H1 (cell line): ENCODE results near the gene FGGY. TPM values are rescaled to one million over a fixed set of nuclear protein-coding genes. Genes with fewer than 3 reads are reported as not detected.

Source experiments
- CTCF ChIA-PET: fragments of 300-600 bp; sonication (Branson Sonifier 250); formaldehyde crosslinking; loops from one replicate; lab custom pipeline; 2021; ENCODE audit not compliant: partially characterized antibody; lab: Charles Lee
- POLR2A ChIA-PET: fragments of 300-600 bp; sonication (Branson Sonifier 250); formaldehyde crosslinking; loops from one replicate; lab custom pipeline; 2021; ENCODE audit warnings: inconsistent platforms; ENCODE audit not compliant: partially characterized antibody; lab: Charles Lee
- DNase-seq, 2 experiments: peaks; one replicate each; pipeline versions ENCODE4 v3.0.0 to v3.0.0-alpha.2; 2010 to 2022; ENCODE audit warnings: low spot score in 2 of 2, low read depth in 1 of 2, mixed read lengths in 1 of 2
- FAIRE-seq: peaks from 2 replicates; lab custom pipeline; 2011; peaks lifted over from hg19 to GRCh38; lab: Jason Lieb, UNC
- H2AFZ ChIP-seq: 2 replicates; pipeline ENCODE4 v1.8.1; 2012; ENCODE audit warnings: low read length, inconsistent platforms
- H2AK5ac ChIP-seq: 2 replicates; pipeline ENCODE4 v1.6.1; 2013; ENCODE audit warnings: low read depth, low read length
- H2BK120ac ChIP-seq: replicated peaks from 2 replicates; pipeline ENCODE3; 2013; ENCODE audit warnings: low read depth, low read length, inconsistent platforms
- H2BK12ac ChIP-seq: 2 replicates; pipeline ENCODE4 v1.6.1; 2013; ENCODE audit warnings: low read depth, low read length
- H2BK15ac ChIP-seq: 2 replicates; pipeline ENCODE4 v1.6.1; 2013; ENCODE audit warnings: low read length
- H2BK20ac ChIP-seq: 2 replicates; pipeline ENCODE4 v1.6.1; 2013; ENCODE audit warnings: low read length
- H2BK5ac ChIP-seq: 2 replicates; pipeline ENCODE4 v1.6.1; 2013; ENCODE audit warnings: low read depth, low read length
- H3K14ac ChIP-seq: 2 replicates; pipeline ENCODE4 v1.6.1; 2013; ENCODE audit warnings: inconsistent platforms; ENCODE audit not compliant: insufficient read length
- H3K18ac ChIP-seq: 2 replicates; pipeline ENCODE4 v1.6.1; 2013; ENCODE audit warnings: low read length; ENCODE audit errors: extremely low read depth
- H3K23ac ChIP-seq: 2 replicates; pipeline ENCODE4 v1.6.1; 2013; ENCODE audit warnings: inconsistent platforms; ENCODE audit not compliant: insufficient read length
- H3K23me2 ChIP-seq: 2 replicates; pipeline ENCODE4 v1.6.1; 2013; ENCODE audit warnings: low read depth, low read length
- H3K27ac ChIP-seq: 2 replicates; pipeline ENCODE4 v1.6.1; 2011; ENCODE audit warnings: low read depth, low read length, inconsistent platforms
- H3K27me3 ChIP-seq, 4 experiments: replicated peaks in 1 of 4; 1 replicate in 1 of 4; 2 replicates in 3 of 4; pipeline versions ENCODE4 v1.6.1 to v1.8.1; 2011 to 2013; ENCODE audit warnings: low read length in 3 of 4, mild to moderate bottlenecking in 3 of 4, inconsistent platforms in 2 of 4, mixed read lengths in 2 of 4, moderate library complexity in 1 of 4; ENCODE audit not compliant: control insufficient read depth in 3 of 4, insufficient read depth in 3 of 4; ENCODE audit errors: extremely low read depth in 1 of 4
- H3K36me3 ChIP-seq, 4 experiments: 2 replicates each; pipeline versions ENCODE4 v1.6.1 to v1.8.1; 2011 to 2013; ENCODE audit warnings: mild to moderate bottlenecking in 4 of 4, low read length in 3 of 4, moderate library complexity in 2 of 4, control low read depth in 1 of 4, inconsistent platforms in 1 of 4; ENCODE audit not compliant: insufficient read depth in 4 of 4, control insufficient read depth in 2 of 4
- H3K4ac ChIP-seq: replicated peaks from 2 replicates; pipeline ENCODE3; 2013; ENCODE audit warnings: low read length, low read depth, mixed read lengths, inconsistent platforms; ENCODE audit not compliant: insufficient read length
- H3K4me1 ChIP-seq, 4 experiments: replicated peaks in 1 of 4; 1 replicate in 1 of 4; 2 replicates in 3 of 4; pipeline versions ENCODE4 v1.6.1 to v1.8.1; 2011 to 2013; ENCODE audit warnings: low read length in 3 of 4, inconsistent platforms in 2 of 4, mixed read lengths in 1 of 4; ENCODE audit not compliant: insufficient read depth in 4 of 4, control insufficient read depth in 3 of 4
- H3K4me2 ChIP-seq, 2 experiments: 2 replicates each; pipeline versions ENCODE4 v1.6.1 to v1.8.1; 2011 to 2013; ENCODE audit warnings: low read depth in 2 of 2, low read length in 2 of 2, control low read depth in 1 of 2, inconsistent platforms in 1 of 2, mild to moderate bottlenecking in 1 of 2; ENCODE audit not compliant: insufficient read depth in 1 of 2
- H3K4me3 ChIP-seq, 4 experiments: fragments of 200-600, 300-600 bp in 1 of 4; sonication (generic), shearing (Covaris generic), sonication (Bioruptor Twin) in 1 of 4; 2 replicates each; pipeline versions ENCODE4 v1.5.1 to v1.8.1; 2011 to 2016; ENCODE audit warnings: low read length in 4 of 4, low read depth in 3 of 4, control low read depth in 2 of 4, inconsistent platforms in 2 of 4, mild to moderate bottlenecking in 2 of 4, mixed read lengths in 1 of 4, moderate library complexity in 1 of 4; ENCODE audit not compliant: insufficient read depth in 2 of 4; ENCODE audit errors: extremely low read depth in 1 of 4
- H3K56ac ChIP-seq: replicated peaks from 2 replicates; pipeline ENCODE3; 2013; ENCODE audit warnings: low read depth, mild to moderate bottlenecking, mixed read lengths, low read length, inconsistent platforms; ENCODE audit not compliant: insufficient read length
- H3K79me1 ChIP-seq: 2 replicates; pipeline ENCODE4 v1.6.1; 2013; ENCODE audit warnings: low read depth, low read length, control low read depth
- H3K79me2 ChIP-seq, 2 experiments: 2 replicates each; pipeline versions ENCODE4 v1.6.1 to v1.8.1; 2012 to 2013; ENCODE audit warnings: low read length in 2 of 2, mild to moderate bottlenecking in 2 of 2, inconsistent platforms in 1 of 2; ENCODE audit not compliant: insufficient read depth in 2 of 2, control insufficient read depth in 1 of 2
- H3K9ac ChIP-seq, 4 experiments: replicated peaks in 1 of 4; 1 replicate in 1 of 4; 2 replicates in 3 of 4; pipeline versions ENCODE4 v1.6.1 to v1.8.1; 2011 to 2013; ENCODE audit warnings: low read depth in 3 of 4, low read length in 3 of 4, control low read depth in 2 of 4, mild to moderate bottlenecking in 2 of 4, moderate library complexity in 2 of 4, inconsistent platforms in 1 of 4; ENCODE audit errors: extremely low read depth in 1 of 4
- H3K9me3 ChIP-seq, 2 experiments: 2 replicates each; pipeline versions ENCODE4 v1.6.1 to v1.8.1; 2012 to 2013; ENCODE audit warnings: mild to moderate bottlenecking in 2 of 2, moderate library complexity in 2 of 2, control low read depth in 1 of 2, inconsistent platforms in 1 of 2, low read depth in 1 of 2, low read length in 1 of 2, mixed read lengths in 1 of 2; ENCODE audit not compliant: insufficient read depth in 2 of 2
- H4K20me1 ChIP-seq, 2 experiments: replicated peaks in 1 of 2; 2 replicates each; pipeline versions ENCODE3 to v1.8.1; 2011 to 2013; ENCODE audit warnings: inconsistent platforms in 2 of 2, low read length in 2 of 2, mild to moderate bottlenecking in 1 of 2; ENCODE audit not compliant: insufficient read depth in 2 of 2, control insufficient read depth in 1 of 2
- H4K5ac ChIP-seq: 2 replicates; pipeline ENCODE4 v1.6.1; 2013; ENCODE audit warnings: low read length, low read depth, mixed read lengths, inconsistent platforms; ENCODE audit not compliant: insufficient read length
- H4K8ac ChIP-seq: 2 replicates; pipeline ENCODE4 v1.8.0; 2013; ENCODE audit warnings: mild to moderate bottlenecking, moderate library complexity, low read length, inconsistent platforms; ENCODE audit not compliant: insufficient read depth; ENCODE audit errors: extremely low read depth
- H4K91ac ChIP-seq: replicated peaks from 2 replicates; pipeline ENCODE3; 2013; ENCODE audit warnings: low read length, mixed read lengths, inconsistent platforms; ENCODE audit not compliant: insufficient read length
- EZH2 ChIP-seq: fragments of 200-600 bp; sonication (generic); IDR thresholded peaks from 2 replicates; pipeline ENCODE4 v1.7.1; 2012; ENCODE audit warnings: low read depth, mild to moderate bottlenecking, moderate library complexity, low read length, inconsistent platforms; ENCODE audit not compliant: severe bottlenecking
- MAFK ChIP-seq: IDR thresholded peaks from 2 replicates; pipeline ENCODE4 v1.6.1; 2012; ENCODE audit warnings: low read depth, mild to moderate bottlenecking, improper control_type of control experiment, low read length
- POLR2A ChIP-seq, 2 experiments: IDR thresholded peaks; 1 replicate in 1 of 2; 2 replicates in 1 of 2; pipeline ENCODE4 v1.6.1; 2011; ENCODE audit warnings: low read depth in 2 of 2, low read length in 2 of 2, mild to moderate bottlenecking in 2 of 2; ENCODE audit errors: control extremely low read depth in 1 of 2
- POLR2AphosphoS5 ChIP-seq: IDR thresholded peaks from 2 replicates; pipeline ENCODE4 v1.6.1; 2011; ENCODE audit warnings: low read depth, low read length
- POU5F1 ChIP-seq: IDR thresholded peaks from 2 replicates; pipeline ENCODE4 v1.6.1; 2011; ENCODE audit warnings: low read depth, mild to moderate bottlenecking, low read length, moderate library complexity
- RBBP5 ChIP-seq: IDR thresholded peaks from 2 replicates; pipeline ENCODE4 v1.7.1; 2012; ENCODE audit warnings: low read depth, mild to moderate bottlenecking, inconsistent platforms, low read length, moderate library complexity, borderline replicate concordance
- SIRT6 ChIP-seq: IDR thresholded peaks from one replicate; pipeline ENCODE4 v1.7.1; 2012; ENCODE audit warnings: low read length, inconsistent platforms
- WGBS, 2 experiments: shearing (Covaris generic) in 1 of 2; methylation state at CpG; one replicate each; pipeline versions ENCODE4 v1.1.6 to v1.1.7; 2013 to 2015; ENCODE audit warnings: low lambda C conversion rate in 2 of 2, mixed read lengths in 2 of 2, inconsistent platforms in 1 of 2, low coverage in 1 of 2, missing lambda C conversion rate in 1 of 2; ENCODE audit not compliant: insufficient replicate concordance in 2 of 2, insufficient coverage in 1 of 2, insufficient read length in 1 of 2; ENCODE audit errors: extremely low coverage in 1 of 2, missing lambda C conversion rate in 1 of 2; 5-methylcytosine and 5-hydroxymethylcytosine counted together
- polyA plus RNA-seq, 7 experiments: library from polyadenylated mRNA; depleted of rRNA in 3 of 7; stranded (reverse) in 5 of 7; unstranded in 2 of 7; fragments of >200 nt in 5 of 7; fragments of 200-250 nt in 2 of 7; gene quantifications; 1 replicate in 5 of 7; 2 replicates in 1 of 7; 4 replicates in 1 of 7; pipeline versions ENCODE4 v1.2.1 to v1.2.3, GENCODE V29; 2011 to 2013; ENCODE audit warnings: missing spikeins in 2 of 7, mixed read lengths in 2 of 7
- total RNA-seq: library from RNA; stranded (reverse); fragmentation: NEBNext Ultra II Directional; extraction: Animal tissue kit (Norgen Biotek cat#: 25700); gene quantifications from 2 replicates; pipeline ENCODE4 v1.2.1, GENCODE V29; 2021
- TF ChIP-seq, protein P1 (sequence below): IDR thresholded peaks from 2 replicates; pipeline ENCODE4 v1.6.1; 2012; ENCODE audit warnings: low read length, inconsistent platforms
- TF ChIP-seq, protein P2 (sequence below): IDR thresholded peaks from 2 replicates; pipeline ENCODE4 v1.6.1; 2012; ENCODE audit warnings: inconsistent platforms

Gene FGGY
- total and polyA plus RNA-seq, 2 of the 8 experiments (the other 6 are each of a cell fraction or from before 2014, with no cell fraction given), result 10.3 to 12.5 TPM

GRCh38 chr1:59354709-59355337, 57.9 kb downstream of the FGGY start:
- ChIA-PET POLR2A (no interaction called here), CTCF (interaction anchor here (0.8 kb wide), 1 partner anchor 430 kb away, joined by 3 read pairs; no protein-coding TSS in a partner anchor)
- Histone ChIP-seq H3K27me3 (no peaks in the 10 kb centered on the region), H3K4ac (no peak overlapping the region), H3K4me3 (no peak overlapping the region), H4K8ac (no peak overlapping the region), H2BK15ac (no peak overlapping the region), H2AFZ (no peak overlapping the region), H3K4me2 (no peak overlapping the region), H2BK5ac (no peak overlapping the region), H2BK12ac (no peak overlapping the region), H3K14ac (no peak overlapping the region), H3K36me3 (no peaks in the 10 kb centered on the region), H4K91ac (no peak overlapping the region), H3K9ac (no peak overlapping the region), H3K56ac (no peak overlapping the region), H3K23ac (no peak overlapping the region), H3K23me2 (no peaks in the 10 kb centered on the region), H3K27ac (no peak overlapping the region), H3K9me3 (no peaks in the 10 kb centered on the region), H3K18ac (no peak overlapping the region), H3K4me1 (peaks cover 0 to 2% (median 0%) of the 10 kb centered on the region in 4 experiments; a peak in 1 of 7 replicates), H3K79me2 (no peaks in the 10 kb centered on the region), H2BK20ac (no peak overlapping the region), H2AK5ac (no peak overlapping the region), H2BK120ac (no peak overlapping the region), H3K79me1 (no peaks in the 10 kb centered on the region), H4K5ac (no peak overlapping the region), H4K20me1 (no peaks in the 10 kb centered on the region)
- 88% methylated on average over 5 of the region's 5 CpGs; no CpG with 5 or more reads in 1 of the 2 experiments for WGBS, 2 experiments
- no peak for FAIRE-seq
- no peak for DNase-seq
- TF ChIP-seq, protein P1, sequence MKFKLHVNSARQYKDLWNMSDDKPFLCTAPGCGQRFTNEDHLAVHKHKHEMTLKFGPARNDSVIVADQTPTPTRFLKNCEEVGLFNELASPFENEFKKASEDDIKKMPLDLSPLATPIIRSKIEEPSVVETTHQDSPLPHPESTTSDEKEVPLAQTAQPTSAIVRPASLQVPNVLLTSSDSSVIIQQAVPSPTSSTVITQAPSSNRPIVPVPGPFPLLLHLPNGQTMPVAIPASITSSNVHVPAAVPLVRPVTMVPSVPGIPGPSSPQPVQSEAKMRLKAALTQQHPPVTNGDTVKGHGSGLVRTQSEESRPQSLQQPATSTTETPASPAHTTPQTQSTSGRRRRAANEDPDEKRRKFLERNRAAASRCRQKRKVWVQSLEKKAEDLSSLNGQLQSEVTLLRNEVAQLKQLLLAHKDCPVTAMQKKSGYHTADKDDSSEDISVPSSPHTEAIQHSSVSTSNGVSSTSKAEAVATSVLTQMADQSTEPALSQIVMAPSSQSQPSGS, result no peak
- TF ChIP-seq, protein P2, sequence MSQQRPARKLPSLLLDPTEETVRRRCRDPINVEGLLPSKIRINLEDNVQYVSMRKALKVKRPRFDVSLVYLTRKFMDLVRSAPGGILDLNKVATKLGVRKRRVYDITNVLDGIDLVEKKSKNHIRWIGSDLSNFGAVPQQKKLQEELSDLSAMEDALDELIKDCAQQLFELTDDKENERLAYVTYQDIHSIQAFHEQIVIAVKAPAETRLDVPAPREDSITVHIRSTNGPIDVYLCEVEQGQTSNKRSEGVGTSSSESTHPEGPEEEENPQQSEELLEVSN, result no peak
- no peak for TF ChIP-seq SIRT6
- TF ChIP-seq EZH2, result no peak
- TF ChIP-seq POU5F1, result no peak
- TF ChIP-seq POLR2A (IDR thresholded peaks at IDR 0.05; ENCODE audit: control extremely low read depth in 1 of 2, low read depth in 2 of 2, low read length in 2 of 2), result no peak
- TF ChIP-seq POLR2AphosphoS5, result no peak
- no peak for TF ChIP-seq RBBP5
- TF ChIP-seq MAFK, result no peak
